MCF 10A (cell line): Measurements from ENCODE around the gene MINK1. TPM values are rescaled to one million over a fixed set of nuclear protein-coding genes. Genes with fewer than 3 reads are reported as not detected.

Experiments used
- BruUV-seq: library from RNA; stranded (reverse); fragments of 400-500 nt; replicated peaks from 2 replicates; lab custom pipeline; 2021; lab: Mats Ljungman, UMichigan
- CTCF ChIA-PET: fragments of 300-600 bp; sonication (Branson Sonifier 250); formaldehyde crosslinking; extraction: SDS; loops from one replicate; lab custom pipeline; 2021; ENCODE audit warnings: antibody characterized with exemption, inconsistent platforms; lab: Yijun Ruan, JAX
- POLR2A ChIA-PET: fragments of 300-600, 350-650 bp; sonication (Branson Sonifier 250); formaldehyde crosslinking; extraction: SDS; loops from one replicate; lab custom pipeline; 2020; ENCODE audit warnings: antibody characterized with exemption, inconsistent platforms; lab: Yijun Ruan, JAX
- DNase-seq: peaks from one replicate; pipeline ENCODE4 v3.0.0-alpha.2; 2018; ENCODE audit not compliant: unreplicated experiment
- H3K27ac Mint-ChIP-seq: one replicate; pipeline ENCODE4 v1.8.0; 2022; ENCODE audit warnings: mild to moderate bottlenecking, low read depth, mixed read lengths; ENCODE audit not compliant: unreplicated experiment
- H3K27me3 Mint-ChIP-seq: one replicate; pipeline ENCODE4 v1.8.0; 2022; ENCODE audit warnings: mixed read lengths; ENCODE audit not compliant: insufficient read depth, unreplicated experiment
- H3K36me3 Mint-ChIP-seq: one replicate; pipeline ENCODE4 v1.8.0; 2022; ENCODE audit warnings: mild to moderate bottlenecking, moderate library complexity, mixed read lengths; ENCODE audit not compliant: insufficient read depth, unreplicated experiment
- H3K4me1 Mint-ChIP-seq: one replicate; pipeline ENCODE4 v1.8.0; 2022; ENCODE audit warnings: mixed read lengths; ENCODE audit not compliant: insufficient read depth, unreplicated experiment
- H3K4me3 Mint-ChIP-seq: one replicate; pipeline ENCODE4 v1.8.0; 2022; ENCODE audit warnings: mild to moderate bottlenecking, moderate library complexity, mixed read lengths; ENCODE audit not compliant: unreplicated experiment
- H3K9me3 Mint-ChIP-seq: one replicate; pipeline ENCODE4 v1.8.0; 2022; ENCODE audit warnings: mixed read lengths; ENCODE audit not compliant: unreplicated experiment
- CTCF ChIP-seq: fragments of 200-600 bp; IDR thresholded peaks from one replicate; pipeline ENCODE4 v1.8.0; 2022; ENCODE audit warnings: antibody characterized with exemption, mild to moderate bottlenecking; ENCODE audit not compliant: unreplicated experiment
- intact Hi-C: fragments of 100-400 bp; cut with micrococcal nuclease; formaldehyde crosslinking; loops from 2 replicates; pipeline ENCODE4 v1.14.1; 2022
- total RNA-seq: library from RNA; stranded (reverse); gene quantifications from 2 replicates; pipeline ENCODE4 v1.2.3, GENCODE V29; 2022

MINK1 gene
- total RNA-seq, 1 experiment from 2014 or later: 124 TPM

- Mint-ChIP-seq H3K27ac (no peak within 1 kb of the TSS), H3K4me1 (peaks cover 17% of the 10 kb centered on the region), H3K27me3 (no peaks in the 10 kb centered on the region), H3K4me3 (peak within 1 kb of the TSS; percentile 77), H3K36me3 (peaks cover 34% of the 10 kb centered on the region), H3K9me3 (no peaks in the 10 kb centered on the region)
- CTCF ChIA-PET: interaction anchor here (1.2 to 3.0 kb wide), 2 partner anchors 17 to 102 kb away, joined by 4 to 12 read pairs; no protein-coding TSS in a partner anchor
- no TSS peak for BruUV-seq
- POLR2A ChIA-PET: interaction anchor here (0.6 to 3.3 kb wide), 21 partner anchors 9 to 179 kb away, joined by 3 to 41 read pairs (median 4); partner anchors contain the start of genes GLTPD2, MINK1, PSMB6 and RNF167
- TF ChIP-seq CTCF: no peak
- intact Hi-C loops: loop anchor here (1.0 to 5.0 kb wide), 2 partner anchors 11 to 75 kb away; partner anchors contain the start of gene PSMB6
- peak; percentile 83 for DNase-seq
Measured at GRCh38 chr17:4806777-4807604, 26.1 kb upstream of the MINK1 start, which contains the start of gene PLD2. Gene PLD2 (plus strand): TSS chr17:4807152. CDS start chr17:4807773, 621 bp downstream.

- DNase-seq: no peak
- no peaks in the 10 kb centered on the region for H3K9me3 Mint-ChIP-seq
- H3K27me3 Mint-ChIP-seq: no peaks in the 10 kb centered on the region
- POLR2A ChIA-PET: interaction anchor here (0.8 to 3.3 kb wide), 17 partner anchors 9 to 179 kb away, joined by 3 to 41 read pairs (median 5); partner anchors contain the start of genes GLTPD2, MINK1, PSMB6 and RNF167
- peaks cover 42% of the 10 kb centered on the region for H3K36me3 Mint-ChIP-seq
- H3K4me1 Mint-ChIP-seq: peaks cover 17% of the 10 kb centered on the region
- H3K27ac Mint-ChIP-seq: no peak overlapping the region
- no TSS peak for BruUV-seq
- peak overlapping the region; percentile 77 for H3K4me3 Mint-ChIP-seq
- CTCF ChIA-PET: interaction anchor here (0.6 to 3.0 kb wide), 4 partner anchors 18 to 222 kb away, joined by 4 to 12 read pairs (median 6); no protein-coding TSS in a partner anchor
- intact Hi-C loops: loop anchor here (5.0 kb wide), 1 partner anchor 75 kb away; no protein-coding TSS in a partner anchor
- no peak for TF ChIP-seq CTCF
Measured at GRCh38 chr17:4807605-4808377, 25.3 kb upstream of the MINK1 start.

GRCh38 chr17:4808378-4808767 is 24.8 kb upstream of the MINK1 start:
- peaks cover 17% of the 10 kb centered on the region for H3K4me1 Mint-ChIP-seq
- no peak overlapping the region for H3K27ac Mint-ChIP-seq
- POLR2A ChIA-PET: interaction anchor here (0.9 to 3.3 kb wide), 7 partner anchors 8 to 132 kb away, joined by 3 to 37 read pairs (median 4); partner anchors contain the start of genes PSMB6, RNF167 and SLC25A11
- no peak for TF ChIP-seq CTCF
- intact Hi-C loops: loop anchor here (5.0 kb wide), 1 partner anchor 74 kb away; no protein-coding TSS in a partner anchor
- BruUV-seq: no TSS peak
- CTCF ChIA-PET: interaction anchor here (0.6 to 3.0 kb wide), 5 partner anchors 18 to 221 kb away, joined by 3 to 12 read pairs (median 6); no protein-coding TSS in a partner anchor
- no peaks in the 10 kb centered on the region for H3K9me3 Mint-ChIP-seq
- peak; percentile 33 for DNase-seq
- peaks cover 45% of the 10 kb centered on the region for H3K36me3 Mint-ChIP-seq
- H3K27me3 Mint-ChIP-seq: no peaks in the 10 kb centered on the region
- H3K4me3 Mint-ChIP-seq: peak overlapping the region; percentile 77
